Urothelium cell line (cell line): ENCODE results near the gene SLC38A9.

Source experiments
- DNase-seq: peaks from one replicate; pipeline ENCODE4 v3.0.0; 2011; ENCODE audit warnings: low spot score, mixed read lengths
- FAIRE-seq: peaks from 2 replicates; lab custom pipeline; 2011; peaks lifted over from hg19 to GRCh38; lab: Jason Lieb, UNC

SLC38A9 gene

DNA sequence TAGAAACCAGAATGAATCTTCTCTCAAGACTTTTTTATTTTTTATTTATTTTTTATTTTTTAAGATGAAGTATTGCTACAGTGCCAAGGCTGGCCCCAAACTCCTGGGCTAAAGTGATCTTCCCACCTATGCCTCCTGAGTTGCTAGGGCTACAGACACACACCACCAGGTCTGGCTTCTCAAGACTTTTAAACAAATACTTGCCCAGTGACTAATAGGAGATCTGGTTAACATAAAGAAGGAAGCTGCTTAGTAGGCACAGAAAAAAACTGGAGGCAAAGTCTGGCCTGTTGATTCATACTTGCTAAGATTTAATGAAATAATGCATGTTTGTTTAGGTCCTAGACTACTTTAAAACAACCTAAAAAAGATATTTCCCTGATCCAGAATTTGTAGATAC is 43.8 kb downstream of the SLC38A9 start:
- FAIRE-seq (no peak), DNase-seq (peak; percentile 55)

GRCh38 chr5:55667938-55668337 is 44.2 kb downstream of the SLC38A9 start:
- FAIRE-seq (no peak), DNase-seq (no peak)

- no peak for FAIRE-seq
- DNase-seq = no peak
Observed at GRCh38 chr5:55665065-55665464, 47.1 kb downstream of the SLC38A9 start.

DNA sequence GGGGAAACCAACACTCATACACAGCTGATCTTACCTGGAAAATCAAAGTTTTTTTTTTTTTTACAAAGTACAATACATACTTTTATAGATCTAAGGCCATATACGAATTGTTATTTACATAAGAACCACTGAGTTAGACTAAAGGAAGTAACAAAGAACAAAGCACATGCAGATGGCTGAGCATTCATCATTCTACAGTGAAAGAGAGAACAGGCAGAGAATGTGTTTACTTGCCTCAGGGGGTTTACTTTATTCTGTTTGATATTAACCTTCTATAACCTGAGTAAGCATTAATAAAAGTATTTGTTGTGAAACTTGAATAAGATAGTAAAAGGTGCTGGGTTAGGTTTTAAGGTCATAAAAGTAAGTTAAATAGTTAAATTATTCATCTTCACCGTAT is 54.7 kb downstream of the SLC38A9 start:
- DNase-seq (no peak), FAIRE-seq (no peak)

DNA sequence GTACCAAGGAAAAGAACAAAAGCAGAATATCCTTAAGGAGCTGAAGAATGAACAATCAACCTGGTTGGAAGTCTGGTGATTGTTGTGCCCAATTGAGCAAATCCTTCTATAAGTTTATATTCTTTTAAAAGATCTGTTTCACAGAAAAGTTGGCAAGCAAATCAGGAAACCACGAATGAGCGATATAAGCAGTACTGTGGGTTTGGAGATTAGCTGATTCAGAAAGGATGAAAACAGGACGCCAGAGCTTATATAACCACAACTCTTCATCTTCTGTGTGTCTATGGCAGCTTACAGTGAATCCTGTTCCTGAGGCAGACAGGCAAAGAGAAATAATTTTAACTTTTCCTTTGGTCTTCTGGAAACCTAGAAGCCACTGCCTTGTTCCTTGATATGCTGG is 61.7 kb downstream of the SLC38A9 start:
- no peak for FAIRE-seq
- DNase-seq = no peak

DNA sequence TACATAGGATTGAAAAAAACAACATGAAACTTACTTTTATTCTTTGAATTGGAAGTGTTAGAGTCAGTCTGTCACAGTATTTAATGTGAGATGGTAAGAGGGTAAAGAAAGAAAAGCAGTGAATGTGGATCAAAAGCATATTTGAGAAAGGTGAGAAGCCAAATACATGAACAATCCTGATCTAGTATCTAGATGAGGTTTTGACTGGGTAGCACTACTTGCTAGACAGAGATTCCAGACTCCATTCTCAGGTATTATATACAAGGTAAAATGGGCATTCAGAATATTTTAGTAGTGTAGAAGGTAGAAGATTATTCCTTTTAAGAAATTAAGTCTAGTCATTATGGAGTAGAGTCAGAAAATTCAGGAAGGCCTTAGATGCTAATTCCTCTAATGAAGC is 62.2 kb downstream of the SLC38A9 start:
- FAIRE-seq (no peak), DNase-seq (no peak)

GRCh38 chr5:55645304-55645703 is 66.8 kb downstream of the SLC38A9 start:
- no peak for DNase-seq
- no peak for FAIRE-seq

DNA sequence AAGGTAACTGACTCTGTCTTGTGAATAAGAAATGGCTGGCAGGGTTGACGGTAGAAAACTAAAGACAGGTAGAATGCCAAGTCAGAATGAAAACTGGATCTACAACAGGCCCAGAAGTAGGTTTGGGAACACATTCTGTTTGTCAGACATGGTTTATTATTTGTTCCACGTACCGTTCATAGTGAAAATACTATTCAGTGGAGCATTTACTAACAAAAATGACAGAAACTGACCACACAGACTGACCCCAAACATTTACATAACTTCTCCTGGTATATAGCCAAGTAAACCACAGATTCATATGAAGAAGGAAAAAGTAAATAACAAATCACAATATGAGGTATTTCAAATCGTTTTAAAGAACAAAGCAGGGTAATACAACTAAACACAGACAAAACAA is 73.7 kb downstream of the SLC38A9 start:
- no peak for FAIRE-seq
- DNase-seq = no peak

- FAIRE-seq = no peak
- DNase-seq = no peak
Observed at GRCh38 chr5:55638051-55638450, 74.1 kb downstream of the SLC38A9 start.

DNA sequence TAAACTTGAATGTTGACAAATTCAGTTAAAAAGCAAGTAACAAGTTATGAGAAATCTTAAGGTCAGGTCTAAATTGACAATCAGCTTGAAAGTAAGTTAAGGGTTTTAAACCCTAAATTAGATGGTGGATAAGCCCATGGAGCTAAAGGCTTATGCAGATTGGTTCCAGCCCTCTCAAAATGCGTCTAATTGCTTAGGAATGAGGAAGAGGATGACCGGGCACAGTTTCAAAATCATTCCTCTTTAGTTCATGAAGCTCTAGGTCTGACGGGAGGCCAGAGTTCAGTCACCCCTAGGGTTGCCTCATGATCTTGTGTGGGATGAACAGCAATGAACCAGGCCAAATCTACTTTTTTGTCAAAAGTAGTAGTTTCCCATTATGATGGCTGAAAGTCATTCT is 75.4 kb downstream of the SLC38A9 start:
- DNase-seq (peak; percentile 20), FAIRE-seq (no peak)

DNA sequence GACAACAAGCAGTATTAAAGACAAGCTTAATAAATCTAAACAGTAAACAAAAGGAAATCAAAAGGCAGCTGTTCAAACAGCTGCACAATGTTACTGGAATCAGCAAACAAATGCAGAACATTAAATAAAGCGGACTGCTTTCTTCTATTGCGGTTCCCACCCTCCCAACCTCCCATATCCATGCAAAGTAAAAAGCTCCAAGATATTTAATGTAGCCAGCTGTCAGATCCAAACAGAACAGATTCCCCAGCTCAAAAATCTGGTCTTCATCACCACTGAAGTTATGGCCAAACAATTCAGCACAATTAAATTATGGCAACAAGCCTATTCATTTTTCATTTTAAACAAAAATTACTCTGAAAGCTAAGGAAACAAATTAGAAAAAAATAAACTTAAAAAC is 75.9 kb downstream of the SLC38A9 start:
- FAIRE-seq (no peak), DNase-seq (no peak)

DNA sequence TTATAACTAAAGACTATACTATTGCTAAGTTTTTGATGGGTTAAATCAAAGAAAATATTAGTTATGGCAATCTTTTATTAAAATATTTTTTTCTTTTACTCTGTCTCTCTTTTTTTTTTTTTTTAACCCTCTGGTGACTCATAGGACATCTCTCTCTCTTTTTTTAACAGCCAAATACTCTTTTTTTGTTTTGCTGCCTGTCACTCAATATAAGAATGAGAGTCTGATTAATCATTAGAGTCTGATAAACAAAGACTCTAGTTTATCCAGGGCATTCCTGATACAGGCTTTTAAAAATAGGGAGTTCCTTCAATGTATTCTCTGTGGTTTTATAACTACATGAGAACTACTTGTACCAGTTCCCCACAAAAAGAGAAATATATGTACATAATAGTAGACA is 77.3 kb downstream of the SLC38A9 start:
- DNase-seq = peak; percentile 5
- no peak for FAIRE-seq

DNA sequence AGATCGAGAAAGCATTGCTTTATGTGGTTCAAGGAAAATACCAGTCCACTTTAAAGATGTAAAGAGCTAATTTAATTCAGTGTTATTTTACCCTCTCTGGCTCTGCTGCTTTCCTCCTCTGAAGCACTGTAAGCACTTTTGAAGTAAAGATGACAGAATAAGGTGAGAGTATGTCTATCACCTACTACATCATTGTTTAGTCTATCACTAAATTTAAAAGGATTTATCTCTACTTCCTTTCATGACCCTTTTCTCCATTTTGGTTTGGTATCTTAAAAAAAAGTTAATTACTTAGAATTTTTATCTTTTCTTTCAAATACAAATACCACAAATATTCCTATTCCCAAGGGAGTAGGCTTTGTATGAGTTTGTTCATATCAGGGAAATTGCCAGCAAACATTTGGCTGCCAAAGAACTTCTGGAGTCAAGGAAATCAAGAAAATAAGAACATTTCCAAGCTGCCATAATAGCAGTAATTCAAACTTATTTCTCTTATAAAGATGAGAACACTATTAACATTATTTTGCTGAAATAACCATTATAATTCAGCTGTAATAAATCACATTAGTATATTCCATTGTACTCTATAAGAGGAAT is 77.8 kb downstream of the SLC38A9 start:
- no peak for FAIRE-seq

GRCh38 chr5:55633574-55634208 is 78.4 kb downstream of the SLC38A9 start:
- FAIRE-seq (no peak), DNase-seq (peak; percentile 47)

More for the DNA sequence above, 77.8 kb downstream of the SLC38A9 start:
- no peak for DNase-seq

DNA sequence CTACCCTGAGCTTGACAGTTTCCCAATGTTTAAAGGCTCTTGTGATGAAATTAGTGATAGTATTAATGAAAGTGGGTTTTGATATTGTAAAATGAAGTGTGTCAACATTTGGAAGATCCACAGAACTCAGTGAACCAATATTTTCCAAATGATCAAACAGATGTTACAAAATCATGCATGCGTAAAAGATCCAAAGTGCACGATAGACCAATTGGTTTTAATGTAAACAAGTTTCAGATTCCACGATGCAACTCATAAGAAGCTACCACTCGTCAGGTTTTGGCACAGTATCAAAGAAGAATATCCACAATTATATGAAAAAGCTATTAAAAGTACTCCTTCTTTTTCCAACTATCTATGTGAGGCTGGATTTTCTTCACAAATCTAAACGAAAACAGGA is 82.3 kb downstream of the SLC38A9 start:
- FAIRE-seq = no peak
- DNase-seq = no peak

DNA sequence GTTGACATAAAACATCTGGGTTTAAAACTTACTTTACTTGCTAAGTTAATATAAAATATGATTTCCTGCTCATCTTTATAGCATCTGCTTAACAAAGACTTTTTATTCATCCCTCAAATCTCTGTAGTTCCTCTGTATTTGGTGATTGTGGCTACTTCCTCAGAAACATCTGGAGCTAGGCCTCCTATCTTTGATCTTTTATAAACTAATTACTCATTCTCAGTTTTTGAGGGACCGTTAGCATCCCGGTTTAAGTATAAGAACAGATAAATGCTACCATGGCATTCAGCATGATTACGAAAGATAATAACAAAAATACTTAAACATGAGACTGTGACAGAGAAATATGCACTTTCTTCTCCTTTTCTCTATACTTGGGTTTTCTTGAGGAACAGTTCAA is 85.3 kb downstream of the SLC38A9 start:
- FAIRE-seq (no peak), DNase-seq (no peak)

GRCh38 chr5:55625913-55626312 is 86.2 kb downstream of the SLC38A9 start:
- DNase-seq (no peak), FAIRE-seq (no peak)

DNA sequence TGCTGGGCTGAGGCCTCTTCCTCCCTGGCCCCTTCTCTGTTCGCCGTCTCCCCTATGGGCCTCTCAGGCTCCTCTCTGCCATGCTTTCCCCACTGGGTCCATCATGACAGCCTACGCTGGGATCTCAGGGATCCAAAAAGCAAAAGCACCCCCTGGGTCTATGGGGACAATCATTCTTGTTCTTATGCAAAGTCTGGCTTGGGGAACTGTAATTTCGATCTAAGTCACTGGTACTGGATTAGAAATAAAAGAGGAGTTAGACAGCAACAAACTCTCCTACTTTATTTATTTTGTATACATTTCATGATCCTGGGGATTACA is 86.6 kb downstream of the SLC38A9 start:
- FAIRE-seq = no peak
- DNase-seq = no peak

DNA sequence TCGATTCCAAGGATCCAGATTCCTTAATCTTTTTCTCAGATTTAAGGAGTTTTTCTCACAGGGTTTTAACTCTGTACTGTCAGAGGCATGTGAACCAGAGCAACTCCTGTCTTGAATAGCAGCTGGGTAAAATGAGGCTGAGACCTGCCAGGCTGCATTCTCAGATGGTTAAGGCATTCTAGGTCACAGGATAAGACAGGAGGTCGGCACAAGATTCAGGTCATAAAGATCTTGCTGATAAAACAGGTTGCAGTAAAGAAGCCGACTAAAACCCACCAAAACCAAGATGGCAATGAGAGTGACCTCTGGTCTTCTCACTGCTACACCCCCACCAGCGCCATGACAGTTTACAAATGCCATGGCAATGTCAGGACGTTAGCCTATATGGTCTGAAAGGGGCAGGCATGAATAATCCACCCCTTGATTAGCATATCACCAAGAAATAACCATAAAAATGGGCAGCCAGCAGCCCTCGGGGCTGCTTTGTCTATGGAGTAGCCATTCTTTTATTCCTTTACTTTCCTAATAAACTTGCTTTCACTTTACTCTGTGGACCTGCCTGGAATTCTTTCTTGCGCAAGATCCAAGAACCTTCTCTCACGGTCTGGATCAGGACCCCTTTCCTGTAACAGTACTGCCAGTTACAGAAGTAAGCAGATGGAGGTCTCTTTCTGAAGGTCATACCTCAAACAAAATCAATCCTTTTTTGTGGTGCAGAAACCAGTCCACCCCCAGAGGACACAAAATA is 87.1 kb downstream of the SLC38A9 start:
- no peak for DNase-seq
- no peak for FAIRE-seq

- no peak for DNase-seq
- no peak for FAIRE-seq
Observed at GRCh38 chr5:55623789-55624188, 88.3 kb downstream of the SLC38A9 start.

GRCh38 chr5:55622460-55622859 is 89.7 kb downstream of the SLC38A9 start:
- DNase-seq (no peak), FAIRE-seq (no peak)

DNA sequence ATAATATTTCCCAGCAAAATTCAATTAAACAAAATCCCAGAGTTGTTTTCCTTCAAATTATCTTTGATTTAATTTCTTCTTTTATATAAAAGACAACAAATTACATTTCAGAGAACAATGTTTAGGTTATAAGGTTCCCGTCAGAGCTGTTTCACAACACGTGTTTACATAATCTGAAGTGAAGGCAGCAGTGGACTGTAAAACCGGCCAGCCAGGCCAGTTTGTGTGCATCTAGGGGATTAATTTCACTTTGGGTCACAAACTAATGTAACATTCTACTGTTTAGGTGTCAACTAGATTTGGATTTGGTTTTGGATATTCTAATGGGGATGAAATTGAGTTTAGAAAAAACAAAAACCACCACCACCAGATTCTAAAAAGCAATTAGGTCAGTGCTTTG is 90.9 kb downstream of the SLC38A9 start:
- no peak for FAIRE-seq

More for the DNA sequence above, 90.9 kb downstream of the SLC38A9 start:
- no peak for DNase-seq
